ENCODE results near the gene RAD54L. TPM values are rescaled to one million over a fixed set of nuclear protein-coding genes. Genes with fewer than 3 reads are reported as not detected.

The RAD54L gene
- total RNA-seq, 1 experiment from 2014 or later: 29.4 TPM

- POLR2A ChIA-PET (ENCODE audit: unreplicated experiment): no interaction called here
- no TSS peak for BruUV-seq (replicated peaks)
- TF ChIP-seq EZH2 (IDR thresholded peaks at IDR 0.05; ENCODE audit: low read length, unreplicated experiment): no peak
- no peak for TF ChIP-seq EZH2phosphoT487 (IDR thresholded peaks at IDR 0.05; ENCODE audit: borderline replicate concordance, low read length)
- TF ChIP-seq, protein P1, sequence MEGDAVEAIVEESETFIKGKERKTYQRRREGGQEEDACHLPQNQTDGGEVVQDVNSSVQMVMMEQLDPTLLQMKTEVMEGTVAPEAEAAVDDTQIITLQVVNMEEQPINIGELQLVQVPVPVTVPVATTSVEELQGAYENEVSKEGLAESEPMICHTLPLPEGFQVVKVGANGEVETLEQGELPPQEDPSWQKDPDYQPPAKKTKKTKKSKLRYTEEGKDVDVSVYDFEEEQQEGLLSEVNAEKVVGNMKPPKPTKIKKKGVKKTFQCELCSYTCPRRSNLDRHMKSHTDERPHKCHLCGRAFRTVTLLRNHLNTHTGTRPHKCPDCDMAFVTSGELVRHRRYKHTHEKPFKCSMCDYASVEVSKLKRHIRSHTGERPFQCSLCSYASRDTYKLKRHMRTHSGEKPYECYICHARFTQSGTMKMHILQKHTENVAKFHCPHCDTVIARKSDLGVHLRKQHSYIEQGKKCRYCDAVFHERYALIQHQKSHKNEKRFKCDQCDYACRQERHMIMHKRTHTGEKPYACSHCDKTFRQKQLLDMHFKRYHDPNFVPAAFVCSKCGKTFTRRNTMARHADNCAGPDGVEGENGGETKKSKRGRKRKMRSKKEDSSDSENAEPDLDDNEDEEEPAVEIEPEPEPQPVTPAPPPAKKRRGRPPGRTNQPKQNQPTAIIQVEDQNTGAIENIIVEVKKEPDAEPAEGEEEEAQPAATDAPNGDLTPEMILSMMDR (conservative IDR thresholded peaks at IDR 0.05; ENCODE audit: low read depth, low read length): no peak
These were observed 37.3 kb downstream of the RAD54L start for GRCh38 chr1:46284597-46285564.

GRCh38 chr1:46285730-46286477, 38.3 kb downstream of the RAD54L start:
- DNase-seq (no peak), ATAC-seq (no peak)
- Histone ChIP-seq H3K9me3 (ENCODE audit: low read length) (no peaks in the 10 kb centered on the region), H3K4me2 (ENCODE audit: low read length) (no peak overlapping the region), H3K27ac (ENCODE audit: low read length) (no peak overlapping the region), H3K4me1 (ENCODE audit: insufficient read depth, low read length) (peaks cover 23% of the 10 kb centered on the region), H3K27me3 (ENCODE audit: low read length) (no peaks in the 10 kb centered on the region), H2AFZ (ENCODE audit: low read length) (no peak overlapping the region), H3F3A (ENCODE audit: low read length, unreplicated experiment) (no peaks in the 10 kb centered on the region), H3K9me2 (replicated peaks; ENCODE audit: low read length) (no peaks in the 10 kb centered on the region), H3K9ac (ENCODE audit: low read length) (no peak overlapping the region), H3K4me3 (ENCODE audit: low read length) (no peak overlapping the region), H3K79me2 (ENCODE audit: low read length) (no peaks in the 10 kb centered on the region), H4K20me1 (ENCODE audit: low read length) (no peaks in the 10 kb centered on the region; the same call in 1 of the 2 replicates), H3K36me3 (ENCODE audit: low read depth, low read length) (peaks cover 31% of the 10 kb centered on the region)
- BruUV-seq (replicated peaks): TSS peak; percentile 17
- intact Hi-C loops (cut with micrococcal nuclease): no loop called here
- CTCF ChIA-PET: no interaction called here
- POLR2A ChIA-PET (ENCODE audit: unreplicated experiment): no interaction called here
- TF ChIP-seq EZH2phosphoT487 (IDR thresholded peaks at IDR 0.05; ENCODE audit: borderline replicate concordance, low read length) (no peak), EZH2 (IDR thresholded peaks at IDR 0.05; ENCODE audit: low read length, unreplicated experiment) (no peak)
- TF ChIP-seq, protein P1 (conservative IDR thresholded peaks at IDR 0.05; ENCODE audit: low read depth, low read length): no peak

More at GRCh38 chr1:46284597-46285564, 37.3 kb downstream of the RAD54L start:
- H3K79me2 ChIP-seq (ENCODE audit: low read length): no peaks in the 10 kb centered on the region
- H3K9me3 ChIP-seq (ENCODE audit: low read length): no peaks in the 10 kb centered on the region
- H3K27me3 ChIP-seq (ENCODE audit: low read length): no peaks in the 10 kb centered on the region
- peaks cover 22% of the 10 kb centered on the region for H3K4me1 ChIP-seq (ENCODE audit: insufficient read depth, low read length)
- H3K4me2 ChIP-seq (ENCODE audit: low read length): no peak overlapping the region
- intact Hi-C loops (cut with micrococcal nuclease): no loop called here
- no peaks in the 10 kb centered on the region; the same call in 1 of the 2 replicates for H4K20me1 ChIP-seq (ENCODE audit: low read length)
- H3K27ac ChIP-seq (ENCODE audit: low read length): no peak overlapping the region
- no peaks in the 10 kb centered on the region for H3K9me2 ChIP-seq (replicated peaks; ENCODE audit: low read length)
- CTCF ChIA-PET: no interaction called here
- no peaks in the 10 kb centered on the region for H3F3A ChIP-seq (ENCODE audit: low read length, unreplicated experiment)
- peaks cover 40% of the 10 kb centered on the region for H3K36me3 ChIP-seq (ENCODE audit: low read depth, low read length)
- H3K4me3 ChIP-seq (ENCODE audit: low read length): no peak overlapping the region
- no peak for ATAC-seq
- no peak overlapping the region for H3K9ac ChIP-seq (ENCODE audit: low read length)
- H2AFZ ChIP-seq (ENCODE audit: low read length): no peak overlapping the region
- no peak for DNase-seq

All from PC-3 (cell line).